Loucy (cell line): ENCODE results near the gene FAM219A.

Experiments
- EZH2phosphoT487 ChIP-seq: fragments of 200-600 bp; IDR thresholded peaks from 2 replicates; pipeline ENCODE4 v1.6.1; 2018; ENCODE audit warnings: antibody characterized with exemption, mild to moderate bottlenecking, moderate library complexity, borderline replicate concordance
- TF ChIP-seq, protein P1 (sequence below): fragments of 200-600 bp; sonication (generic); conservative IDR thresholded peaks from 2 replicates; pipeline ENCODE4 v1.5.1; 2014; ENCODE audit warnings: mild to moderate bottlenecking, antibody characterized with exemption, low read length

GRCh38 chr9:34464571-34464970 is 6.2 kb upstream of the FAM219A start:
- TF ChIP-seq, protein P1, sequence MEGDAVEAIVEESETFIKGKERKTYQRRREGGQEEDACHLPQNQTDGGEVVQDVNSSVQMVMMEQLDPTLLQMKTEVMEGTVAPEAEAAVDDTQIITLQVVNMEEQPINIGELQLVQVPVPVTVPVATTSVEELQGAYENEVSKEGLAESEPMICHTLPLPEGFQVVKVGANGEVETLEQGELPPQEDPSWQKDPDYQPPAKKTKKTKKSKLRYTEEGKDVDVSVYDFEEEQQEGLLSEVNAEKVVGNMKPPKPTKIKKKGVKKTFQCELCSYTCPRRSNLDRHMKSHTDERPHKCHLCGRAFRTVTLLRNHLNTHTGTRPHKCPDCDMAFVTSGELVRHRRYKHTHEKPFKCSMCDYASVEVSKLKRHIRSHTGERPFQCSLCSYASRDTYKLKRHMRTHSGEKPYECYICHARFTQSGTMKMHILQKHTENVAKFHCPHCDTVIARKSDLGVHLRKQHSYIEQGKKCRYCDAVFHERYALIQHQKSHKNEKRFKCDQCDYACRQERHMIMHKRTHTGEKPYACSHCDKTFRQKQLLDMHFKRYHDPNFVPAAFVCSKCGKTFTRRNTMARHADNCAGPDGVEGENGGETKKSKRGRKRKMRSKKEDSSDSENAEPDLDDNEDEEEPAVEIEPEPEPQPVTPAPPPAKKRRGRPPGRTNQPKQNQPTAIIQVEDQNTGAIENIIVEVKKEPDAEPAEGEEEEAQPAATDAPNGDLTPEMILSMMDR, result no peak
- no peak for TF ChIP-seq EZH2phosphoT487
